K562 (cell line): ENCODE results near the gene EXOG. TPM values are rescaled to one million over a fixed set of nuclear protein-coding genes. Genes with fewer than 3 reads are reported as not detected.
A peak's percentile ranks its signal among the peaks of the same experiment; 100 is the strongest.

ENCODE experiments used
- ATAC-seq: fragments of 200-7000 bp; cut with Tn5 transposase; 3 replicates; pipeline ENCODE4 v1.9.1; 2020; ENCODE audit warnings: moderate library complexity
- BruUV-seq: library from RNA; stranded (reverse); fragments of 400-500 nt; replicated peaks from 2 replicates; lab custom pipeline; 2021; lab: Mats Ljungman, UMichigan
- CTCF ChIA-PET: fragments of 300-600 bp; formaldehyde crosslinking; extraction: SDS; loops from one replicate; lab custom pipeline; 2021; ENCODE audit warnings: low intra/inter-chr PET ratio; lab: Yijun Ruan, JAX
- POLR2A ChIA-PET: fragments of 300-600, 350-650 bp; sonication (Branson Sonifier 250); formaldehyde crosslinking; extraction: SDS; loops from one replicate; lab custom pipeline; 2021; ENCODE audit warnings: antibody characterized with exemption, inconsistent platforms; lab: Yijun Ruan, JAX
- DNase-seq, 4 experiments: peaks; one replicate each; pipeline versions ENCODE4 v3.0.0 to v3.0.0-alpha.2; 2011 to 2018; ENCODE audit warnings: low spot score in 3 of 4, mixed read lengths in 3 of 4; ENCODE audit errors: extremely low read depth in 1 of 4
- FAIRE-seq: peaks from 2 replicates; lab custom pipeline; 2011; peaks lifted over from hg19 to GRCh38; lab: Jason Lieb, UNC
- H2AFZ ChIP-seq: 2 replicates; pipeline ENCODE4 v1.6.0; 2011; ENCODE audit warnings: low read depth, low read length, control low read depth, inconsistent platforms
- H3K27ac ChIP-seq: fragments of 200-600 bp; 3 replicates; pipeline ENCODE4 v1.8.0; 2011; ENCODE audit warnings: low read depth, mild to moderate bottlenecking, control low read depth, inconsistent platforms, low read length, moderate library complexity, mixed read lengths; ENCODE audit errors: extremely low read depth
- H3K27me3 ChIP-seq, 2 experiments: fragments of 300-600 bp in 1 of 2; 2 replicates in 1 of 2; 3 replicates in 1 of 2; pipeline versions ENCODE4 v1.6.0 to v1.8.0; 2011; ENCODE audit warnings: inconsistent platforms in 2 of 2, low read length in 2 of 2, mild to moderate bottlenecking in 1 of 2, mixed read lengths in 1 of 2, moderate library complexity in 1 of 2; ENCODE audit not compliant: control insufficient read depth in 2 of 2, insufficient read depth in 2 of 2
- H3K36me3 ChIP-seq: fragments of 300-600 bp; 3 replicates; pipeline ENCODE4 v1.8.0; 2011; ENCODE audit warnings: mild to moderate bottlenecking, low read length, inconsistent platforms; ENCODE audit not compliant: control insufficient read depth, insufficient read depth
- H3K4me1 ChIP-seq, 2 experiments: fragments of 200-600 bp in 1 of 2; replicated peaks in 1 of 2; 2 replicates in 1 of 2; 3 replicates in 1 of 2; pipeline versions ENCODE4 v1.5.1 to v1.8.0; 2011; ENCODE audit warnings: inconsistent platforms in 2 of 2, low read length in 2 of 2, mild to moderate bottlenecking in 1 of 2, mixed read lengths in 1 of 2, moderate library complexity in 1 of 2; ENCODE audit not compliant: control insufficient read depth in 2 of 2, insufficient read depth in 2 of 2
- H3K4me2 ChIP-seq: 2 replicates; pipeline ENCODE4 v1.6.1; 2011; ENCODE audit warnings: low read length, control low read depth, inconsistent platforms, mixed read lengths; ENCODE audit not compliant: insufficient read depth
- H3K4me3 ChIP-seq: fragments of 200-600 bp; sonication (generic), shearing (Covaris generic); 2 replicates; pipeline ENCODE4 v1.5.1; 2016; ENCODE audit warnings: control low read depth, inconsistent platforms
- H3K79me2 ChIP-seq: fragments of 200-600 bp; 3 replicates; pipeline ENCODE4 v1.8.0; 2011; ENCODE audit warnings: low read length, inconsistent platforms; ENCODE audit not compliant: control insufficient read depth, insufficient read depth
- H3K9ac ChIP-seq, 2 experiments: 2 replicates each; pipeline versions ENCODE4 v1.6.0 to v1.6.1; 2011; ENCODE audit warnings: low read depth in 2 of 2, low read length in 2 of 2, control low read depth in 1 of 2, inconsistent platforms in 1 of 2, mild to moderate bottlenecking in 1 of 2, mixed read lengths in 1 of 2; ENCODE audit not compliant: insufficient read depth in 1 of 2
- H3K9me1 ChIP-seq: one replicate; pipeline ENCODE4 v1.6.0; 2011; ENCODE audit warnings: inconsistent platforms, mild to moderate bottlenecking, low read length, moderate library complexity; ENCODE audit not compliant: control insufficient read depth, insufficient read depth
- H3K9me3 ChIP-seq: replicated peaks from 2 replicates; pipeline ENCODE4 v1.5.1; 2011; ENCODE audit warnings: low read depth, low read length, inconsistent platforms; ENCODE audit not compliant: control insufficient read depth, insufficient read depth
- H4K20me1 ChIP-seq: replicated peaks from 2 replicates; pipeline ENCODE4 v1.6.1; 2011; ENCODE audit warnings: low read length, inconsistent platforms, mixed read lengths; ENCODE audit not compliant: control insufficient read depth, insufficient read depth
- ARID4B ChIP-seq: sonication (generic); formaldehyde crosslinking; IDR thresholded peaks from 2 replicates; pipeline ENCODE4 v1.8.0; 2022; ENCODE audit warnings: mild to moderate bottlenecking, missing genetic modification reagents
- ZNF354B ChIP-seq: fragments of 250-450 bp; sonication (Bioruptor Pico); IDR thresholded peaks from 2 replicates; pipeline ENCODE4 v1.4.0; 2020
- ZNF507 ChIP-seq: conservative IDR thresholded peaks from 2 replicates; pipeline ENCODE4 v1.6.1; 2017; ENCODE audit warnings: missing genetic modification characterization, missing compliant biosample characterization
- WGBS: fragments of 100-300 bp; shearing (Covaris generic); methylation state at CpG from one replicate; pipeline ENCODE4 v1.1.6; 2016; ENCODE audit warnings: low coverage, mixed read lengths; ENCODE audit not compliant: insufficient coverage; ENCODE audit errors: missing lambda C conversion rate; 5-methylcytosine and 5-hydroxymethylcytosine counted together
- in situ Hi-C: fragments of 300-500 bp; cut with MboI; formaldehyde crosslinking; loops from 4 replicates; pipeline ENCODE4 v1.15.0; 2018; ENCODE audit warnings: inconsistent platforms, mixed read lengths
- intact Hi-C: fragments of 100-400 bp; cut with micrococcal nuclease; formaldehyde crosslinking; loops from 2 replicates; pipeline ENCODE4 v1.14.2; 2022
- polyA plus RNA-seq, 8 experiments: library from polyadenylated mRNA; depleted of rRNA in 4 of 8; stranded (reverse) in 5 of 8; unstranded in 3 of 8; fragments of >200 nt; fragmentation: Nextera tagmentation in 2 of 8; fragmentation: Illumina TruSeq in 1 of 8; extraction: Ambion mirVana in 2 of 8; extraction: Trizol in 1 of 8; gene quantifications; 2 replicates each; pipeline versions ENCODE4 v1.2.1 to v1.2.3, GENCODE V29; 2011 to 2014; ENCODE audit warnings: inconsistent platforms in 1 of 8, missing spikeins in 1 of 8
- total RNA-seq, 7 experiments: library from RNA; depleted of rRNA in 6 of 7; stranded (reverse); fragments of >200 nt in 6 of 7; fragmentation: Illumina TruSeq in 2 of 7; extraction: Trizol in 2 of 7; gene quantifications; 2 replicates each; pipeline versions ENCODE4 v1.2.1 to v1.2.3, GENCODE V29; 2011 to 2021; ENCODE audit warnings: low replicate concordance in 1 of 7

EXOG gene
- total and polyA plus RNA-seq, 9 of the 15 experiments (the other 6 are each of a cell fraction or from before 2014, with no cell fraction given) = 10.8 to 21.7 (median 14.8) TPM

- in situ Hi-C loops = no loop called here
- Histone ChIP-seq H3K36me3 (no peaks in the 10 kb centered on the region), H3K9me3 (no peaks in the 10 kb centered on the region), H3K79me2 (no peaks in the 10 kb centered on the region), H3K9me1 (no peaks in the 10 kb centered on the region), H3K27me3 (peaks cover 1 to 35% of the 10 kb centered on the region in 2 experiments; a peak in 4 of 5 replicates), H2AFZ (no peak overlapping the region), H3K4me3 (no peak overlapping the region), H3K9ac (no peak overlapping the region), H3K4me1 (no peaks in the 10 kb centered on the region), H4K20me1 (no peaks in the 10 kb centered on the region; the same call in 1 of the 2 replicates), H3K4me2 (no peak overlapping the region), H3K27ac (no peak overlapping the region)
- POLR2A ChIA-PET = no interaction called here
- ATAC-seq (no peak), DNase-seq (no peak), FAIRE-seq (no peak)
- 6% methylated on average over 3 of the region's 3 CpGs for WGBS
- intact Hi-C loops = no loop called here
- CTCF ChIA-PET = no interaction called here
- TF ChIP-seq ZNF507 (tag) = peak; percentile 96
- TF ChIP-seq ZNF354B (CRISPR knock-in tag) = peak; percentile 75; the same call in 1 of the 2 replicates
- TF ChIP-seq ARID4B (CRISPR knock-in tag) = no peak
- no TSS peak for BruUV-seq
These were observed 77.0 kb downstream of the EXOG start for GRCh38 chr3:38573111-38573510.
